Stimulated activated CD4-positive, alpha-beta T cell treated with anti-CD3 and anti-CD28 coated beads, Interleukin-12 subunit alpha, Interleukin-12 subunit beta, amount 100 ng/mL, for 48 hours (primary cell): ENCODE results near the gene MESP1.

ENCODE experiments used
- DNase-seq, 3 donors: peaks; one replicate each; pipeline ENCODE4 v3.0.0-alpha.2; 2020; ENCODE audit warnings: low read depth in 2 of 3, low spot score in 1 of 3

The MESP1 gene

GRCh38 chr15:89781891-89782618 lies 31.0 kb upstream of the MESP1 start:
- DNase-seq, result no peak

DNA sequence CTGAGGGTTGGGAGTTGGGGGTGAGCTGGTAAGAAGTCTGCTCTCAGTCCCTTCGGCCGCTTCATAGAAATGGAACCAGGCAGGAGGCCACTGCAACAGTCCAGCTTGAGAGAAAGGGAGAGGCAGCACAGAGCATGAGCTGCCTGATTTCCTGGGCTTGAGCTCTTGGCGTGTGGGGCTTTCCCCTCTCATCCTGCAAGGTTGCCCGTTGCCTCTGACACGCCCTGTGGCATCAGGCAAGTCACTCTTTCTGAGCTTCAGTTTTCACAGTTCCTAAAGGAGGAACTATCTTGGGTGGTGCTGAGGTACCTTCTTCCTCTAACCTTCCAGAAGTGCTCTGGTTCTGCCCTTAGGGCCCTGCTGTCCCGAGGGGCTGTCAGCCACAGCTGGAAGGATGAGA lies 30.0 kb upstream of the MESP1 start:
- peak in 2 of 3 donors; percentile 10 to 19 for DNase-seq

DNA sequence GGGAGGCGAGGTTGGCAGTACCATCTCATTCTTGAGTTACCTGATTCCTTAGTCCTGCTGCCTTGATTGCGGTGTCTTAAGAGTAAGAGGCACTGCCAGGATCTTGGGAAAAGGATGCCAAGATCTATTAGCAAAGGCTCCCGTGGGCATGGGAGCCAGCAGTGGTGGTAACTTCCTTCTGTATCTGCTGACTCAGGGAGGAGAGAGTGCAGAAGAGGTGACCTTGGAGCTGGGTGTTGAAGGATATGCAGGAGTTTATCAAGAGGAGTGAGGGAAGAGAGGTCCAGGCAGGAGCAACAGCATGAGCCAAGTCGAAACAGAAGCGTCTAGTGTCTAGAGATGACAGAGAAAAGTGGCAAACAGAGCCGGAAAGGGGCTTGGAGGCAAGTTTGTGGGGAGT lies 29.6 kb upstream of the MESP1 start:
- no peak for DNase-seq

GRCh38 chr15:89778861-89779260 lies 27.8 kb upstream of the MESP1 start:
- no peak for DNase-seq

DNA sequence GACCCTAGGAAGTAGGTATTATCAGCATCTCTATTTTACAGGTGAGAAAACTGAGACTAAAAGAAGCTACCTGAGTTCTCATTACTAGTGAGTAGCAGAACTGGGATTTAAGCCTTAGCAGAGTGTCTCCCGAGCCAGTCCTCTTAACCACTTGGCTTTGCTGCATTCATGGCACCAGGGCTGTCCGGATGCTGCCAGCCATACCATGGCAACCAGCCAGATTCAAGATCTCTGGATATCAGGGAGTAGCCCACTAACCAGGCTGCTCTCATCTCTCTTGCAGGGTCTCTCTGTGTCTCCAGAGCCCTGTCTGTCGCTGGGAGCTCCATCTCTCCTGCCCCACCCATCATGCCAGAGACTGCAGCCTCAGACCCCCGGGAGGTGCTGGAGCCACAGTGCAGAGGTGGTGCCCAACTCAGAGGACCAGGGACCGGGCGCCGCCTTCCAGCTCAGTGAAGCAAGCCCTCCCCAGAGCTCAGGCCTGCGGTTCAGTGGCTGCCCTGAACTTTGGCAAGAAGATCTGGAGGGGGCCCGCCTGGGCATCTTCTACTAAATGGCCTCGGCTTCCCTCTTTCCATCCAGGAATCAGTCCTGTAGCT lies 26.8 kb upstream of the MESP1 start:
- no peak for DNase-seq

DNA sequence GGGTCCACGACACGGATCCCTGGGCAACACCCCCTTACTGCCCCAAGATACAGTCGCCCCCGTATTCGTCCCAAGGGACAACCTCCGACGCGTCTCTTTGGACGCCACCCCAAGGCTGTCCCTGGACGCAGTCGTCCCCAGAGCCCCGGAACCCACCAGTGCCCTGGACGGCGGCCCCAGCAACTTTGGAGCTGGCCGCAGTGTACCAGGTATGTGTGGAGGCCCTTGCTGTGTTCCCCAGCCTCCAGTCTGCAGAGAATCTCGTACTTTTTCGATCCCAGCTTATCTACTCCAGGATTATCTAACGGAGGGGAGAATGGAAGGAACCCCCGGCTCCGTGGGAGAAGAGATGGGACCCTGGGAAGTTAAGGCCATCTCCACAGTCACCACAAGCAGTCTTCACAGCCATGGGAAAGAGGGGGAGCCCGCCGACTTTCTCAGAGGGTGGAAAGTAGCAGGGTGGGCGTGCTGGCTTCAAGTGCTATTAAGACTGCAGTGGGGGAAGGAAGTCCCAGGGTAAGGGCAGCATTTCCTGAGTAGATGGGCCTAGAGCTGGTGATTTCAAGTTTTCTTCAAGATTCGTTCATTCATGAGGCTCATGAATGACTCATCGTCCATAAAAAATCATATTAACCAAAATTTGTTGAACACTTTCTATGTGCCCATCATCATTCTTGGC lies 26.2 kb upstream of the MESP1 start:
- DNase-seq, result no peak

- DNase-seq, result peak; percentile 8 to 54 (median 18)
Observed at GRCh38 chr15:89776274-89777072, 25.4 kb upstream of the MESP1 start, which contains the start of gene MESP2. TSS of gene MESP2 (plus strand) at chr15:89776332. CDS start at chr15:89776358, 26 bp downstream.

- no peak for DNase-seq
Observed at GRCh38 chr15:89775815-89776214, 24.8 kb upstream of the MESP1 start.

DNA sequence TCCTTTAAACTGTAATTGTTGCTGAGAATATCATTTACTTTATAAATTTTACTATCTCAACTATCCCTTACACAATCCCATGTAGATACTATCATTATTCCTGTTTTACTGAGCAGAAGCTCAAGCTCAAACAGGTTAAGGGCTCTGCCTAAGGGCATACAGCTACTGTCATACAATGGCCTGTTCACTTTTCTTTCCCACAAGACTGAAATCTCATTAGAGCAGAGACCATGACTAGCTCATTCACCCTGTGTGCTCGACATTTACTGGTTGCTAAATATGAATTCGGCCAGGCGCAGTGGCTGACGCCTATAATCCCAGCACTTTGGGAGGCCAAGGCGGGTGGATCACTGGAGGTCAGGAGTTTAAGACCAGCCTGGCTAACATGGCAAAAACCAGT lies 23.4 kb upstream of the MESP1 start:
- no peak for DNase-seq

- no peak for DNase-seq
Observed at GRCh38 chr15:89772932-89773583, 22.0 kb upstream of the MESP1 start.

GRCh38 chr15:89770041-89770440 lies 19.0 kb upstream of the MESP1 start:
- DNase-seq, result no peak

DNA sequence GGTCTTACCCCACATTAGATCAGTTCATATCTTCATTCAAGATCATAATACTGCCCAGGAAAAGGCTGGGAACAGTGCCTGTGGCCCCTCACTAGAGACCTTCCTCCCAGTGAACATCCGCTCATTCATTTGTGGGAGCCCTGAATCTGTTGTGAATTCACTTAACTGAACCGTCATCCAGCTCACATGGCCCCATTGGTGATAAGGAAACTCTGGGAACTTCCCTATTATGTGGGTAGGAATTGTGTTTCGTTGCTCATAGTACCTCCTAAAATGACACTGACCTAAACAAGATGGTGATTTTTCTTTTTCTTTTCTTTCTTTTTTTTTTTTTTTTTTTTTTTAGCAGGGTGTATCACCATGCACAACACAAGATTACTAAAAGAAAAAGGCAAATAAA lies 18.3 kb upstream of the MESP1 start:
- no peak for DNase-seq

DNA sequence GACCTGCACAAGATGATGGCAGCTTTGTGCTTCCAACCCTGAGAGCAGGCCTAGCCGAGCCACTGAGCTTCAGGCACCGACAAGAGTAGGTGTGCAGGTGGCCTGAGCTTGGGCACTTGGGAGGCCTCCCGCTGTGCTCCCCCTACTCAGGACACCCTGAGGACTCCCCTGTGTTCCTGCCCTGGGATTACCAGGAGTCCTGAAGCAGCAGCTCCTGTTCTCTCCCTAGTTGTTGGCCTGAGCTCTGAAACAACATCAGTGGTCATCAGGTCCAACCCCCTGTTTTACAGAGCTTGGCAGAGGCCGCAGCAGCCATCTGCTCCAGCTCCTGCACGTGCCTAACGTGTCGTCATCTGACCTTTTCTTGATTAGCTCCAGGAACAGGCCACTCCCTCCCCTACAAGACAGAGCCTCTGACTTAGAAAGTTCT lies 17.0 kb upstream of the MESP1 start:
- no peak for DNase-seq

GRCh38 chr15:89767411-89767915 lies 16.4 kb upstream of the MESP1 start:
- no peak for DNase-seq

DNA sequence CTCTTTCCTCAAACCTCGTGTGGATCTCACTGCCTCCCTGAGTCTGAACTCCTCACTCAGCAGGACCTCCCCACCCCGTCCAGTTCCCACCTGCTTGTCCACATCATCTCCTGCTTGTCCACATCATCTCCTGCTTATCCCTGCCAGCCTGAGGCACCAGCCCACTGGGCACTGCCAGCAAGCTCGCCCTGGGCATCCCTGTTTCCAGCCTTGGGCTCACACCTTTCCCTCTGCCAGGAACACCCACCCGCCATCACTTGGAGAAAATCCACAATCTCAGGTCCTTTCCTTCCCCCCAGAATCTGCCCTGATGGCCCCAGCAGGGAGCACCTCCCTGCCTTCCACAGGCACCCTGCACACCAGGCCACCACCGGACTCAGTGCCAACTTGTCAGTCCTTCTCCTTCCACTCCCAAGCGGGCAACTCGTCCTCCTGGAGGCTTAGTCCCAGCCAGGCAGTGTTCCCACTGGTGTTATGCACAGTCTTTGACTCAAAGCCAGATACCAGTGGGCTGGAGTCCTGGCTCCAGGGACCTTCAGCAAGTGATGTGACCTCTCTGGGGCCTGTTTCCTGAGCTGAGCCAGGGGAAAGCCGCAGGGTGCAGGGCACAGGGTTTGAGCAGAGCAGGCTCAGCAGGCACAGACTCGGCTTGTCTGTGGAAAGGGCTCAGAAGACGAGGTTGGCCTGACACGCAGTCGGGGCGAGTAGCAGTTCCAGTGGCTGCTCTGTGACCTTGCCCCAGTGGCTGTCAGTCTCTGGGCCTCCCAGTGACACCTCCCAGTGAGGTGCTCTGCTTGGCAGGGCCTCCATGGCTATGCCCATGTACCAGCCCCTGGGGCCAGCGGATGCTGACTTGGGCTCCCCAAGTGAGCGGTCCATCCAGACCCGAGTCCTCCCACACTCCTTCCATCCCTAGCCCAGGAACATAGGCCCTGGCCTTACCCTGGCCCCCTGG lies 15.6 kb upstream of the MESP1 start:
- DNase-seq, result no peak

GRCh38 chr15:89765694-89766093 lies 14.6 kb upstream of the MESP1 start:
- no peak for DNase-seq

DNA sequence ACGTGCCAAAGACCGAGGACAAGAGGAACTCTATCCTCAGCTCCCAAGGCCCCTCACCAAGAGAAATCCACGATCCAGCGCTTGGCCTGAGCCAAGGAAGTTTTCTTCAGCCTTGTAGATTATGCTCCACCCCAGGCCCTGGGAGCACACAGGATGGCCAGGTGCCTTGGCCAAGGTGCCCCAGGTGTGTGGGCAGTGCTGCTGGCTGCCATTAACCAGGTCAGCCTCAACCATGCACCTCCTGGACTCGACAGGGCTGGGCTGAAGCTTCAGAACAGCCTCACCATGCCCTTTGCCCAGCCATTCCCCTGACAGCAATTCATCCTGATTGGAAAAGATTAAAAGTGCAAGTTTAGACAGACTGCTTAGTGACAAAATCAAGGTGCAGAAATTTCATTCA lies 10.9 kb upstream of the MESP1 start:
- DNase-seq, result no peak

- DNase-seq, result no peak
Observed at GRCh38 chr15:89761009-89761831, 10.2 kb upstream of the MESP1 start.
